Ishikawa (cell line): ENCODE measurements around the gene KXD1.

Experiments used
- CEBPB ChIP-seq: IDR thresholded peaks from 2 replicates; pipeline ENCODE4 v1.6.1; 2012
- CREB1 ChIP-seq: IDR thresholded peaks from 2 replicates; pipeline ENCODE4 v1.6.1; 2012; ENCODE audit warnings: low read depth
- EGR1 ChIP-seq: IDR thresholded peaks from 2 replicates; pipeline ENCODE4 v1.6.1; 2012
- EP300 ChIP-seq: IDR thresholded peaks from 2 replicates; pipeline ENCODE4 v1.6.1; 2012; ENCODE audit warnings: borderline replicate concordance
- FOXM1 ChIP-seq: IDR thresholded peaks from 2 replicates; pipeline ENCODE4 v1.6.1; 2012; ENCODE audit warnings: low read depth, borderline replicate concordance
- NFIC ChIP-seq: IDR thresholded peaks from 2 replicates; pipeline ENCODE4 v1.6.1; 2012
- RAD21 ChIP-seq: IDR thresholded peaks from 2 replicates; pipeline ENCODE4 v1.6.1; 2012; ENCODE audit warnings: low read depth
- REST ChIP-seq: IDR thresholded peaks from 2 replicates; pipeline ENCODE4 v1.6.1; 2012; ENCODE audit warnings: low read depth, mild to moderate bottlenecking
- TAF1 ChIP-seq: IDR thresholded peaks from 2 replicates; pipeline ENCODE4 v1.6.1; 2012; ENCODE audit warnings: low read depth, mild to moderate bottlenecking
- TCF12 ChIP-seq: IDR thresholded peaks from 2 replicates; pipeline ENCODE4 v1.6.1; 2012; ENCODE audit warnings: low read depth
- TEAD4 ChIP-seq: IDR thresholded peaks from 2 replicates; pipeline ENCODE4 v1.6.1; 2012
- YY1 ChIP-seq: IDR thresholded peaks from 2 replicates; pipeline ENCODE4 v1.6.1; 2012; ENCODE audit warnings: low read depth
- ZBTB7A ChIP-seq: IDR thresholded peaks from 2 replicates; pipeline ENCODE4 v1.6.1; 2012; ENCODE audit warnings: low read depth
- TF ChIP-seq, protein P1 (sequence below): IDR thresholded peaks from 2 replicates; pipeline ENCODE4 v1.6.1; 2012
- TF ChIP-seq, protein P2 (sequence below): IDR thresholded peaks from 2 replicates; pipeline ENCODE4 v1.6.1; 2012

Gene KXD1

DNA sequence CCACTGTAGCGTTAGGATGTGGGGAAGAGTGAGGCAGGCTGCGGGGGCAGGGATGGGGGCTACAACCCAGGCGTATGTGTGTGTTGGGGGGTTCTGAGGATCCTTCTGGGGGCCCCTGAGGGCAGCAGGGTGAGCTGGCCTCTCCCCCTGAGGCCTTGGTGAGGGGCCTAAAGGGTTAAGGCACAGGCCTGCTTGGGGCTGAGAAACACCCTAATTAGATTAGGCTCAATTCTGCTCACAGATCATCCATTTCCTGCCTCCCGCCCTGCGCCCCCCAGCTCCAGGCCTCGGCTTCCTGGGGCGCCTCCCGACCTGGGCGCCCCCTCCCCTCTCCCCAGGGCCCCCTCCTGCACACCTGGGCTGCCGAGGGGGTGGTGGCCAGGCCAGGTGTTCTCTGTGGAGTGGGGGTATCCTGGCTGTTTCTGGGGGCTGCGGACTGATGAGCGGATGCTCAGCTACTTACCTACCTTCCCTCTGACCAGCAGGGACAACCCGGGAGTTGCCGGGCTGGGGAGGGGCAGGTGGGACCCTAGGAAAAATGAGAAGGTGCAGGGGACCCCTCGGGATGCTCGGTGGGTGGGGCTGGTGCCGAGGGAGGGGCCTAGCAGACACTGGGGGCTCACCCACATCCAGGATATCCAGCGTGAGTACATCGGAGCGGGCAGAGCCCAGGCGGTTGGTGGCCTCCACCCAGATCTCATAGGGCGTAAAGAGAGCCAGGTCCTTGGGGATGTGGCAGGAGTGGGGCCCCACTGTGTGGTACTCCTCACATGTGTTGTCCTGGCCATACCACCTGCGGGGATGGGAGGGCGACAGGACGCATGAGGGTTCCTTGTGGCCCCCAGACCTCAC lies 40.4 kb downstream of the KXD1 start:
- TF ChIP-seq CEBPB (no peak), EGR1 (no peak), FOXM1 (no peak), NFIC (no peak), YY1 (no peak), RAD21 (no peak), ZBTB7A (no peak), REST (no peak), TEAD4 (no peak), TAF1 (no peak), EP300 (no peak), CREB1 (no peak), TCF12 (no peak)
- TF ChIP-seq, protein P1, sequence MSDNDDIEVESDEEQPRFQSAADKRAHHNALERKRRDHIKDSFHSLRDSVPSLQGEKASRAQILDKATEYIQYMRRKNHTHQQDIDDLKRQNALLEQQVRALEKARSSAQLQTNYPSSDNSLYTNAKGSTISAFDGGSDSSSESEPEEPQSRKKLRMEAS = no peak
- TF ChIP-seq, protein P2, sequence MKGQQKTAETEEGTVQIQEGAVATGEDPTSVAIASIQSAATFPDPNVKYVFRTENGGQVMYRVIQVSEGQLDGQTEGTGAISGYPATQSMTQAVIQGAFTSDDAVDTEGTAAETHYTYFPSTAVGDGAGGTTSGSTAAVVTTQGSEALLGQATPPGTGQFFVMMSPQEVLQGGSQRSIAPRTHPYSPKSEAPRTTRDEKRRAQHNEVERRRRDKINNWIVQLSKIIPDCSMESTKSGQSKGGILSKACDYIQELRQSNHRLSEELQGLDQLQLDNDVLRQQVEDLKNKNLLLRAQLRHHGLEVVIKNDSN = no peak

DNA sequence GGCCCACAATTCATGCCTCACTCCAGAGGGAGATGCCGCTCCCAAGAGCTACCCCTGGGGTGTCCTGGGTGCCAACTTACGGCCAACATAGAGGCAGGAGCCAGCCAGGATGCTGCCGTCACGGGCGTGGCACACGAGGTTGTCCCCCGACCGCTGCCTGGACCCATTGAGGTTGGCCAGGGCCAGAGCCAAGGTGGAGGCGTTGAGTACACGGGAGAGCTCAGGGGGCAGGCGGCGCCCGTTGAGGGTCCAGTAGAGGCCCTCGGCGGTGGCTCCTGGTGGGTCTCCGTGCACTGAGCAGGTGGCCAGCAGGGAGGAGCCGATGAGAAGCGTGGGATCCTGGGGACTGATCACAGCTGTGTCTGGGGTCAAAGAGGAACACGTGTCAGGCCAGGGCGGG lies 41.8 kb downstream of the KXD1 start:
- TF ChIP-seq EGR1 = no peak
- no peak for TF ChIP-seq YY1
- TF ChIP-seq, protein P1 = no peak
- no peak for TF ChIP-seq TEAD4
- no peak for TF ChIP-seq CREB1
- no peak for TF ChIP-seq EP300
- no peak for TF ChIP-seq REST
- TF ChIP-seq RAD21 = no peak
- TF ChIP-seq FOXM1 = no peak
- no peak for TF ChIP-seq NFIC
- TF ChIP-seq, protein P2 = no peak
- TF ChIP-seq ZBTB7A = no peak
- no peak for TF ChIP-seq TAF1

DNA sequence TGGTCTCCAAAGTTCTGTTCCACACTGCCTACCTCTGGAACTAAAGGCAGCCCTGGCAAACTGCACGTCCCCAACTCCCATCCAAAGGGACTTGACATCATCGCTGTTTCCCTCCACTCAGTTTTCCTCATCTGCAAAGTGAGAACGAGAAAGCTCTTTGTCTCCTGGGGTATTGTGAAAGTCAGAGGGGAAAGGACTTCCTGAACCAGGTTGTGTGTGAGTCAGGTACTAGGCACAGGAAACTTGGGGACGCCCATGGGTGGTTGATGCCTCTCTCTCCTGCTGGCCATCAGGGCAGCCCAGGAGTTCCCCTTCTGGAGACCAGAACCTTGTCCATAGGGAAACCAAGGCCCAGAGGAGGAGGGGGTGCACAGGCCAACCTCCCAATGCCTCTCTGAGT lies 44.2 kb downstream of the KXD1 start:
- TF ChIP-seq, protein P1 = no peak
- TF ChIP-seq TCF12 (no peak), FOXM1 (no peak)

DNA sequence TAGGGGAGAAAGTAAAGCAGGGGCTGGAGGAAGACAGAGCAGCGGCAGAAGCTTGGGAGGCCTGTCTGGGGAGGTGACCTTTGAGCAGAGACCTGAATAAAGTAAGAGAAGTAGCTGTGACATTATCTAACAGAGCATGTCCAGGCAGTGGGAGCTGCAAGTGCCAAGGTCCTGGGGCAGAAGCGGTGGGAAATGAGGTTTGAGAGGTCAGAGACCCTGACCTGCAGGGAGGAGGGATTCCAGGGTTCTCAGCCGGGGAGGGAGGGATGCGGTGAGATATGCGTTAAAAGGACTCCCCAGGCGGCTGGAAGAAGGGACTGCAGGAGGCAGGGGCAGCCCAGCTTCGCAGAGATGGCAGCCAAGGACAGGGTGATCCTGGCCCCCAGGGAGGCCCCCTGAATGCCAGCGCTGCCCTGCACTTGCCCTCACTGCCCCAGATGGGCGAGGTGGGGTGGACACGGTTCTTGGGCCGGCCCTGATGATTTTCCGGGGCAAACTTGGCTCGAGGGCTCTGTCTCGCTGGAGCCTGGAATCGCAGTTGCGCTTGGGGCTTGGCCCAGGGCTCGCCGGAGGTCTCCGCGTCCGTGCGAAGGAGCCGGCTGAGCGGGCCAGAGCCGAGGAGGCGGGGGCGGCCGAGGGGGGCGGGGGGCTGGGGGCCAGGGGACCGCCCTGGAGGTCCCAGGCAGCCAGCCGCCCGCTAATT lies 45.7 kb downstream of the KXD1 start:
- TF ChIP-seq EP300 (no peak), ZBTB7A (no peak), NFIC (no peak), TCF12 (no peak), CREB1 (no peak), TEAD4 (no peak), RAD21 (no peak), CEBPB (no peak), TAF1 (no peak)
- TF ChIP-seq, protein P1 = no peak
- TF ChIP-seq, protein P2 = no peak
